Gastrocnemius medialis (tissue), 4 donors: ENCODE data around the gene DSG3. TPM values are rescaled to one million over a fixed set of nuclear protein-coding genes. Genes with fewer than 3 reads are reported as not detected.

ENCODE experiments used
- ATAC-seq, 2 donors: fragments of 150-250 bp; one replicate each; pipeline ENCODE4 v1.9.1; 2016
- DNase-seq, 2 donors: peaks; one replicate each; pipeline ENCODE4 v3.0.0-alpha.2; 2019
- H3K27ac ChIP-seq, 4 donors: fragments of 200-600 bp; sonication (generic); 1 replicate in 1 of 4; 2 replicates in 3 of 4; pipeline ENCODE4 v1.5.1; 2016 to 2018; ENCODE audit warnings: mild to moderate bottlenecking in 2 of 4, moderate library complexity in 1 of 4
- H3K27me3 ChIP-seq, 3 donors: fragments of 200-600 bp; sonication (generic) in 2 of 3; 1 replicate in 1 of 3; 2 replicates in 2 of 3; pipeline versions ENCODE4 v1.5.1 to v1.6.0; 2016 to 2019; ENCODE audit warnings: mild to moderate bottlenecking in 1 of 3, moderate library complexity in 1 of 3
- H3K36me3 ChIP-seq, 2 donors: fragments of 200-600 bp; sonication (generic) in 1 of 2; one replicate each; pipeline ENCODE4 v1.5.1; 2017 to 2018
- H3K4me1 ChIP-seq, 2 donors: fragments of 200-600 bp; sonication (generic) in 1 of 2; one replicate each; pipeline ENCODE4 v1.5.1; 2016 to 2017; ENCODE audit warnings: mild to moderate bottlenecking in 2 of 2
- H3K4me3 ChIP-seq, 4 donors: fragments of 200-600 bp; sonication (generic) in 3 of 4; 1 replicate in 1 of 4; 2 replicates in 3 of 4; pipeline ENCODE4 v1.5.1; 2016 to 2019; ENCODE audit warnings: mild to moderate bottlenecking in 2 of 4
- H3K9me3 ChIP-seq, 3 donors: fragments of 200-600 bp; sonication (generic) in 2 of 3; 1 replicate in 1 of 3; 2 replicates in 2 of 3; pipeline ENCODE4 v1.5.1; 2016 to 2019
- CTCF ChIP-seq, 5 experiments: fragments of 450-650 bp in 3 of 5; fragments of 200-600 bp in 2 of 5; sonication (generic) in 2 of 5; IDR thresholded peaks in 4 of 5; conservative IDR thresholded peaks in 1 of 5; 1 replicate in 4 of 5; 2 replicates in 1 of 5; pipeline ENCODE4 v1.5.1; 2016 to 2019; ENCODE audit warnings: antibody characterized with exemption in 5 of 5, mild to moderate bottlenecking in 3 of 5, moderate library complexity in 3 of 5
- POLR2A ChIP-seq, 2 donors: fragments of 450-650 bp; IDR thresholded peaks; one replicate each; pipeline ENCODE4 v1.6.1; 2017; ENCODE audit warnings: antibody characterized with exemption in 2 of 2, mild to moderate bottlenecking in 2 of 2, moderate library complexity in 2 of 2
- in situ Hi-C, 4 donors: fragments of 200-750 bp; cut with MboI; loops; one replicate each; pipeline versions ENCODE4 v1.15.0 to v1.8.0; 2017; ENCODE audit warnings: low sequenced_read_pairs in 4 of 4
- intact Hi-C: fragments of 100-400 bp; cut with DNase I; formaldehyde crosslinking; loops from one replicate; pipeline ENCODE4 v1.15.1; 2023; ENCODE audit warnings: low total_unique reads
- total RNA-seq, 4 donors: library from RNA; depleted of rRNA; stranded (reverse); fragments of >200 nt; gene quantifications; one replicate each; pipeline versions ENCODE4 v1.1.0 to v1.2.3, GENCODE V29; 2016

The DSG3 gene
- total RNA-seq, 4 donors from 2014 or later, result not detected

GRCh38 chr18:31439807-31440325, 7.7 kb upstream of the DSG3 start:
- ATAC-seq (no peak), DNase-seq (no peak)
- no peaks in the 10 kb centered on the region for H3K27me3 ChIP-seq
- H3K9me3 ChIP-seq, result no peaks in the 10 kb centered on the region
- no peaks in the 10 kb centered on the region for H3K4me1 ChIP-seq
- intact Hi-C loops (no loop called here), in situ Hi-C loops (no loop called here)
- no peaks in the 10 kb centered on the region for H3K36me3 ChIP-seq
- H3K27ac ChIP-seq, result no peak overlapping the region
- no peak overlapping the region for H3K4me3 ChIP-seq
- no peak for TF ChIP-seq CTCF (IDR thresholded peaks at IDR 0.05 in 4 of 5, conservative IDR thresholded peaks at IDR 0.05 in 1 of 5)
- no peak for TF ChIP-seq POLR2A (IDR thresholded peaks at IDR 0.05)

- no peak overlapping the region for H3K4me3 ChIP-seq
- intact Hi-C loops, result no loop called here
- ATAC-seq (no peak), DNase-seq (no peak)
- H3K9me3 ChIP-seq, result no peaks in the 10 kb centered on the region
- H3K36me3 ChIP-seq, result no peaks in the 10 kb centered on the region
- TF ChIP-seq CTCF (IDR thresholded peaks at IDR 0.05 in 4 of 5, conservative IDR thresholded peaks at IDR 0.05 in 1 of 5) (no peak), POLR2A (IDR thresholded peaks at IDR 0.05) (no peak)
- H3K27ac ChIP-seq, result no peak overlapping the region
- H3K4me1 ChIP-seq, result no peaks in the 10 kb centered on the region
- no peaks in the 10 kb centered on the region for H3K27me3 ChIP-seq
- in situ Hi-C loops, result no loop called here
Measured at GRCh38 chr18:31440787-31441186, 6.8 kb upstream of the DSG3 start.

- no peak for TF ChIP-seq CTCF (IDR thresholded peaks at IDR 0.05 in 4 of 5, conservative IDR thresholded peaks at IDR 0.05 in 1 of 5)
- in situ Hi-C loops (no loop called here), intact Hi-C loops (no loop called here)
- Histone ChIP-seq H3K27ac (no peak overlapping the region), H3K9me3 (no peaks in the 10 kb centered on the region), H3K4me3 (no peak overlapping the region), H3K27me3 (no peaks in the 10 kb centered on the region), H3K36me3 (no peaks in the 10 kb centered on the region), H3K4me1 (no peaks in the 10 kb centered on the region)
- ATAC-seq, result no peak
- DNase-seq, result no peak
Measured at GRCh38 chr18:31441493-31441892, 6.0 kb upstream of the DSG3 start.

- H3K36me3 ChIP-seq, result no peaks in the 10 kb centered on the region
- TF ChIP-seq POLR2A (IDR thresholded peaks at IDR 0.05) (no peak), CTCF (IDR thresholded peaks at IDR 0.05 in 4 of 5, conservative IDR thresholded peaks at IDR 0.05 in 1 of 5) (no peak)
- H3K9me3 ChIP-seq, result no peaks in the 10 kb centered on the region
- H3K4me1 ChIP-seq, result no peaks in the 10 kb centered on the region
- no peaks in the 10 kb centered on the region for H3K27me3 ChIP-seq
- ATAC-seq (no peak), DNase-seq (no peak)
- no peak overlapping the region for H3K27ac ChIP-seq
- in situ Hi-C loops (no loop called here), intact Hi-C loops (no loop called here)
- no peak overlapping the region for H3K4me3 ChIP-seq
Measured at GRCh38 chr18:31444142-31444541, 3.4 kb upstream of the DSG3 start.

GRCh38 chr18:31445908-31446307, 1.6 kb upstream of the DSG3 start:
- Histone ChIP-seq H3K36me3 (no peaks in the 10 kb centered on the region), H3K4me1 (no peaks in the 10 kb centered on the region), H3K9me3 (no peaks in the 10 kb centered on the region), H3K27me3 (no peaks in the 10 kb centered on the region), H3K27ac (no peak overlapping the region), H3K4me3 (no peak overlapping the region)
- TF ChIP-seq CTCF (IDR thresholded peaks at IDR 0.05 in 4 of 5, conservative IDR thresholded peaks at IDR 0.05 in 1 of 5), result no peak
- no peak for TF ChIP-seq POLR2A (IDR thresholded peaks at IDR 0.05)
- DNase-seq, result no peak
- in situ Hi-C loops, result no loop called here
- intact Hi-C loops, result no loop called here
- ATAC-seq, result no peak
